Measurements from ENCODE around the gene SCRG1.

SCRG1 gene

GRCh38 chr4:173362666-173363065 lies 36.2 kb downstream of the SCRG1 start:
- no peak for DNase-seq (ENCODE audit: low read depth)

GRCh38 chr4:173360587-173361221 lies 38.2 kb downstream of the SCRG1 start:
- DNase-seq (ENCODE audit: low read depth), result no peak

- DNase-seq (ENCODE audit: low read depth), result no peak
Observed at GRCh38 chr4:173357939-173358338, 41.0 kb downstream of the SCRG1 start.

- no peak for DNase-seq (ENCODE audit: low read depth)
Observed at GRCh38 chr4:173347467-173347866, 51.4 kb downstream of the SCRG1 start.

- no peak for DNase-seq (ENCODE audit: low read depth)
Observed at GRCh38 chr4:173346074-173346473, 52.8 kb downstream of the SCRG1 start.

- DNase-seq (ENCODE audit: low read depth), result no peak
Observed at GRCh38 chr4:173345648-173346047, 53.3 kb downstream of the SCRG1 start.

- DNase-seq (ENCODE audit: low read depth), result no peak
Observed at GRCh38 chr4:173343832-173344397, 55.0 kb downstream of the SCRG1 start.

GRCh38 chr4:173337463-173337862 lies 61.5 kb downstream of the SCRG1 start:
- no peak for DNase-seq (ENCODE audit: low read depth)

- peak; percentile 30 for DNase-seq (ENCODE audit: low read depth)
Observed at GRCh38 chr4:173334891-173335752, 63.8 kb downstream of the SCRG1 start.

Data from T-helper 22 cell (primary cell).